GM12864 (cell line): ENCODE data around the gene ZFYVE16.

Experiments used
- DNase-seq: peaks from one replicate; pipeline ENCODE4 v3.0.0-alpha.2; 2011; ENCODE audit warnings: low read depth
- H3K4me3 ChIP-seq: 2 replicates; pipeline ENCODE4 v1.5.1; 2011; ENCODE audit warnings: mild to moderate bottlenecking, low read depth, low read length, control low read depth
- TF ChIP-seq, protein P1 (sequence below): IDR thresholded peaks from 2 replicates; pipeline ENCODE4 v1.5.1; 2011; ENCODE audit warnings: low read depth, mild to moderate bottlenecking, moderate library complexity, low read length, control low read depth, inconsistent platforms; ENCODE audit errors: missing control alignments

ZFYVE16 gene

GRCh38 chr5:80407735-80408483 lies at the start of gene ZFYVE16:
TSS of gene ZFYVE16 (plus strand) at chr5:80408064. CDS start at chr5:80434148, 26,084 bp downstream.
- TF ChIP-seq, protein P1, sequence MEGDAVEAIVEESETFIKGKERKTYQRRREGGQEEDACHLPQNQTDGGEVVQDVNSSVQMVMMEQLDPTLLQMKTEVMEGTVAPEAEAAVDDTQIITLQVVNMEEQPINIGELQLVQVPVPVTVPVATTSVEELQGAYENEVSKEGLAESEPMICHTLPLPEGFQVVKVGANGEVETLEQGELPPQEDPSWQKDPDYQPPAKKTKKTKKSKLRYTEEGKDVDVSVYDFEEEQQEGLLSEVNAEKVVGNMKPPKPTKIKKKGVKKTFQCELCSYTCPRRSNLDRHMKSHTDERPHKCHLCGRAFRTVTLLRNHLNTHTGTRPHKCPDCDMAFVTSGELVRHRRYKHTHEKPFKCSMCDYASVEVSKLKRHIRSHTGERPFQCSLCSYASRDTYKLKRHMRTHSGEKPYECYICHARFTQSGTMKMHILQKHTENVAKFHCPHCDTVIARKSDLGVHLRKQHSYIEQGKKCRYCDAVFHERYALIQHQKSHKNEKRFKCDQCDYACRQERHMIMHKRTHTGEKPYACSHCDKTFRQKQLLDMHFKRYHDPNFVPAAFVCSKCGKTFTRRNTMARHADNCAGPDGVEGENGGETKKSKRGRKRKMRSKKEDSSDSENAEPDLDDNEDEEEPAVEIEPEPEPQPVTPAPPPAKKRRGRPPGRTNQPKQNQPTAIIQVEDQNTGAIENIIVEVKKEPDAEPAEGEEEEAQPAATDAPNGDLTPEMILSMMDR: no peak
- H3K4me3 ChIP-seq: peak within 1 kb of the TSS; percentile 81
- peak; percentile 88 for DNase-seq

DNA sequence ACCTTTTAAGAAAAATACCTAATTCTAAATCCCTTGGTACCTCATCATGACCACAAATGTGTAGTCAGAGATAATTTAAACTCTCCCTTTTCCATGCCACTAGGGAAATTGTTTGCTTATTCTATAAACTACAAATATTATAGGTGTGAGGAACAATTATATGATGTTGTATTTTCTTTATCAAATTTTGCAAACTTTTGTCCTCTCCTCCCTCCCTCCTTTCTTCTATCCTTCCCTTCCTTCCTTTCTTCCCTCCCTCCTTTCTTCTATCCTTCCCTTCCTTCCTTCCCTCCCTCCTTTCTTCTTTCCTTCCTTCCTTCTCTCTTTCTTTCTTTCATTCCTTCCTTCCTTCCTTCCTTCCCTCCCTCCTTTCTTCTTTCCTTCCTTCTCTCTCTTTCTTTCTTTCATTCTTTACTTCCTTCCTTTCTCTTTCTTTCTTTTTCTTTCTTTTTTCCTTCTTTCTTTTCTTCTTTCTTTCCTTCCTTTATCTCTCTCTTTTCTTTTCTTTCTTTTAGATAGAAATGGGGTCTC lies 46.9 kb upstream of the ZFYVE16 start:
- no peak overlapping the region for H3K4me3 ChIP-seq
- TF ChIP-seq, protein P1: no peak
- no peak for DNase-seq

DNA sequence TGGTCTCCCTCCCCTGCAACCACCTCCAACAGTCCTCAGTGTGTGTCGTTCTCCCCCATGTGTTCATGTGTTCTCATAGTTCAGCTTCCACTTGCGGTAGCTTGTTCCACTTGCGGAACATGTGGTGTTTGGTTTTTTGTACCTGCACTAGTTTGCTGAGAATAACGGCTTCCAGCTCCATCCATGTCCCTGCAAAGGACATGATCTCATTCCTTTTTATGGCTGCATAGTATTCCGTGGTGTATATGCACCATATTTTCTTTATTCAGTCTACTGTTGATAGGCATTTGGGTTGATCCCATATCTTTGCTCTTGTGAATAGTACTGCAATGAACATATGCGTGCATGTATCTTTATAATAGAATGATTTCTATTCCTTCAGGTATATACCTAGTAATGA lies 43.0 kb upstream of the ZFYVE16 start:
- H3K4me3 ChIP-seq: no peak overlapping the region
- DNase-seq: no peak
- TF ChIP-seq, protein P1: no peak

DNA sequence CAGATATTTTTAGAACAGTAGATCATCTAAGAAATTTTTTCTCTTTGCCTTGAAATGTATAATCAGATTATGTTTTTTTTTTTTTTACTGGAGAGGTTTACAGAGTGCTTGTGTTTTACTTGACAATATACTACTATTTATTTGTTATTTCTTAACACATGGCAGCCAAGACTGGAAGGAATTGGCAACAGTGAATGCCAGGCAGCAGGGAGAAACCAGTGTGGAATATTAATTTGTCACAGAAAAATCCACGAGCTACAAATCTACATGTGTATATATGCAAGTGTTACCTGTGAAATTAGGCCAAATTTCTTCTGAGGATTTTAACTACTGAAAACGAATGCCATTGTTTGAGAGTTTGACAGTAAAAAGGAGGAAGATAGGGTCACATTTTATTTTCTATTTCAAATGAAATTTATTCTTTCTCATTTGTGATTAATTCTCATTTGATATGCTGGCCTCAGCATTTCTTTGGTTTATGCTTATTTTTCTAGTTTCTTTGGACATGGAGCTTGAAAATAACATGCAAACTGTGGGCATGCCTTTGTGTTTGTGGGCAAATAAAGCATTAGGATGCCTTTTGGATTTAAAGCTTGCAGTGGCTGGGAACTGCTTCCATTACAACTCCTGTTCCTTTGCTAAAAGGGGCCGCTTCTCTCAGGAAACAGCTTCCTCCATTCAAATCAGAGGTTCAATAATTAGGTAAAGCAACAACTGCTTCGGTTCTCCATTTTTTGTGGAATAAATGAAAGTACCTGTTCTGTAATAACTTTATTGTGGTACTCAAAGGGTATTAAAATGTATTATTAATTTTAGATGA lies 39.0 kb upstream of the ZFYVE16 start:
- no peak overlapping the region for H3K4me3 ChIP-seq
- TF ChIP-seq, protein P1: no peak
- DNase-seq: no peak

GRCh38 chr5:80369521-80369920 lies 38.3 kb upstream of the ZFYVE16 start:
- H3K4me3 ChIP-seq: no peak overlapping the region
- DNase-seq: no peak
- TF ChIP-seq, protein P1: no peak

- H3K4me3 ChIP-seq: no peak overlapping the region
- no peak for DNase-seq
- TF ChIP-seq, protein P1: no peak
These were observed 37.5 kb upstream of the ZFYVE16 start for GRCh38 chr5:80370390-80370789.
